GM18861 (cell line): Measurements from ENCODE around the gene MYH7B.

Experiments used
- ATAC-seq: cut with Tn5 transposase; IDR thresholded peaks from one replicate; pipeline ENCODE4 v1.9.1; 2021; ENCODE audit not compliant: unreplicated experiment

The MYH7B gene

GRCh38 chr20:34971561-34972235 lies 16.0 kb downstream of the MYH7B start:
- ATAC-seq, result no peak

GRCh38 chr20:34974246-34974645 lies 18.6 kb downstream of the MYH7B start:
- no peak for ATAC-seq

GRCh38 chr20:34976286-34976685 lies 20.6 kb downstream of the MYH7B start:
- no peak for ATAC-seq

- ATAC-seq, result no peak
Observed at GRCh38 chr20:34977365-34978091, 21.9 kb downstream of the MYH7B start.

GRCh38 chr20:34978092-34978744 lies 22.6 kb downstream of the MYH7B start:
- ATAC-seq, result no peak

- ATAC-seq, result no peak
Observed at GRCh38 chr20:34979366-34980153, 23.9 kb downstream of the MYH7B start.

GRCh38 chr20:34980543-34981233 lies 25.0 kb downstream of the MYH7B start:
- no peak for ATAC-seq

- no peak for ATAC-seq
Observed at GRCh38 chr20:34982270-34983088, 26.8 kb downstream of the MYH7B start.

- no peak for ATAC-seq
Observed at GRCh38 chr20:34983089-34983820, 27.6 kb downstream of the MYH7B start.

- no peak for ATAC-seq
Observed at GRCh38 chr20:34983995-34984735, 28.5 kb downstream of the MYH7B start.

GRCh38 chr20:34984756-34985261 lies 29.1 kb downstream of the MYH7B start:
- ATAC-seq, result no peak

- ATAC-seq, result no peak
Observed at GRCh38 chr20:34985461-34986310, 30.0 kb downstream of the MYH7B start.

GRCh38 chr20:34986311-34987287 lies 30.9 kb downstream of the MYH7B start:
- no peak for ATAC-seq

GRCh38 chr20:34987288-34988190 lies 31.9 kb downstream of the MYH7B start:
- ATAC-seq, result no peak

- ATAC-seq, result no peak
Observed at GRCh38 chr20:34988191-34988540, 32.5 kb downstream of the MYH7B start.
